ENCODE results near the gene CLEC6A. TPM values are rescaled to one million over a fixed set of nuclear protein-coding genes. Genes with fewer than 3 reads are reported as not detected.

Gene CLEC6A
- total RNA-seq, 1 donor from 2014 or later, result not detected

GRCh38 chr12:8446642-8447547 lies 8.9 kb upstream of the CLEC6A start:
- no peak for DNase-seq (ENCODE audit: extremely low spot score, unreplicated experiment)
- H3K9me3 Mint-ChIP-seq (ENCODE audit: unreplicated experiment), result no peaks in the 10 kb centered on the region
- H3K27me3 Mint-ChIP-seq (ENCODE audit: unreplicated experiment), result peaks cover 2% of the 10 kb centered on the region
- H3K27ac Mint-ChIP-seq (ENCODE audit: unreplicated experiment), result no peak overlapping the region
- no peak for TF ChIP-seq CTCF (IDR thresholded peaks at IDR 0.05)
- no peaks in the 10 kb centered on the region for H3K4me1 Mint-ChIP-seq (ENCODE audit: unreplicated experiment)
- H3K36me3 Mint-ChIP-seq (ENCODE audit: unreplicated experiment), result no peaks in the 10 kb centered on the region
- H3K4me3 Mint-ChIP-seq (ENCODE audit: unreplicated experiment), result no peak overlapping the region

DNA sequence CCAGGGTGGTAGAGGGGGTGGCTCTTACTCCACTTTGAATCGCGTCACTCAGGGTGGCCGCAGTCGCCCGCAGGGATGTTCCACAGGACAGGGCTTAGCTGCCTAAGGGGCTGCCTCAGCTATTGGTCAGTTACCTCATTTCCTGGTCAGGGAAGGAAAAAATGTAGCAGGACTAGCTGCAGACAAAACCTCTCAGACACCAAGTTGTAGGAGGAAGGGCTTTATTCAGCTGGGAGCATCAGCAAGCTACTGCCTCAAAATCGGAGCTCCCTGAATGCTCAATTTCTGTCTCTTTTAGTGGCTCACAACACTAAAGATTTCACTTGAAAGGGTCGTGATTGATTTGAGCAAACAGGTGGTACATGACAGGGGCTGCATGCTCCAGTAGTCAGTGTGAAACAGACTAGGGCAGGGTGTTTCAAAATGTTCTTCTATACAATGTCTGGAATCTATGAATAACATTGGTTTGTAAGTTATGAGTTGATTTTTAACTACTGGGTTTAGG lies 6.4 kb upstream of the CLEC6A start:
- H3K4me3 Mint-ChIP-seq (ENCODE audit: unreplicated experiment), result no peak overlapping the region
- TF ChIP-seq CTCF (IDR thresholded peaks at IDR 0.05), result no peak
- no peaks in the 10 kb centered on the region for H3K36me3 Mint-ChIP-seq (ENCODE audit: unreplicated experiment)
- no peaks in the 10 kb centered on the region for H3K4me1 Mint-ChIP-seq (ENCODE audit: unreplicated experiment)
- peaks cover 2% of the 10 kb centered on the region for H3K27me3 Mint-ChIP-seq (ENCODE audit: unreplicated experiment)
- no peak overlapping the region for H3K27ac Mint-ChIP-seq (ENCODE audit: unreplicated experiment)
- DNase-seq (ENCODE audit: extremely low spot score, unreplicated experiment), result no peak
- H3K9me3 Mint-ChIP-seq (ENCODE audit: unreplicated experiment), result no peaks in the 10 kb centered on the region

GRCh38 chr12:8452036-8452435 lies 3.7 kb upstream of the CLEC6A start:
- peaks cover 2% of the 10 kb centered on the region for H3K27me3 Mint-ChIP-seq (ENCODE audit: unreplicated experiment)
- no peaks in the 10 kb centered on the region for H3K9me3 Mint-ChIP-seq (ENCODE audit: unreplicated experiment)
- H3K4me1 Mint-ChIP-seq (ENCODE audit: unreplicated experiment), result no peaks in the 10 kb centered on the region
- no peak for DNase-seq (ENCODE audit: extremely low spot score, unreplicated experiment)
- no peaks in the 10 kb centered on the region for H3K36me3 Mint-ChIP-seq (ENCODE audit: unreplicated experiment)
- no peak for TF ChIP-seq CTCF (IDR thresholded peaks at IDR 0.05)
- no peak overlapping the region for H3K4me3 Mint-ChIP-seq (ENCODE audit: unreplicated experiment)
- no peak overlapping the region for H3K27ac Mint-ChIP-seq (ENCODE audit: unreplicated experiment)

GRCh38 chr12:8453021-8453513 lies 2.7 kb upstream of the CLEC6A start:
- no peaks in the 10 kb centered on the region for H3K4me1 Mint-ChIP-seq (ENCODE audit: unreplicated experiment)
- no peak for DNase-seq (ENCODE audit: extremely low spot score, unreplicated experiment)
- no peaks in the 10 kb centered on the region for H3K36me3 Mint-ChIP-seq (ENCODE audit: unreplicated experiment)
- peaks cover 2% of the 10 kb centered on the region for H3K27me3 Mint-ChIP-seq (ENCODE audit: unreplicated experiment)
- no peak for TF ChIP-seq CTCF (IDR thresholded peaks at IDR 0.05)
- no peak overlapping the region for H3K4me3 Mint-ChIP-seq (ENCODE audit: unreplicated experiment)
- no peak overlapping the region for H3K27ac Mint-ChIP-seq (ENCODE audit: unreplicated experiment)
- H3K9me3 Mint-ChIP-seq (ENCODE audit: unreplicated experiment), result no peaks in the 10 kb centered on the region

- TF ChIP-seq CTCF (IDR thresholded peaks at IDR 0.05), result no peak
- no peak overlapping the region for H3K27ac Mint-ChIP-seq (ENCODE audit: unreplicated experiment)
These were observed 2.0 kb upstream of the CLEC6A start for GRCh38 chr12:8453796-8454195.

More at GRCh38 chr12:8453796-8454195, 2.0 kb upstream of the CLEC6A start:
- H3K27me3 Mint-ChIP-seq (ENCODE audit: unreplicated experiment), result peaks cover 2% of the 10 kb centered on the region
- no peaks in the 10 kb centered on the region for H3K9me3 Mint-ChIP-seq (ENCODE audit: unreplicated experiment)
- no peaks in the 10 kb centered on the region for H3K36me3 Mint-ChIP-seq (ENCODE audit: unreplicated experiment)
- no peak for DNase-seq (ENCODE audit: extremely low spot score, unreplicated experiment)
- no peaks in the 10 kb centered on the region for H3K4me1 Mint-ChIP-seq (ENCODE audit: unreplicated experiment)
- no peak overlapping the region for H3K4me3 Mint-ChIP-seq (ENCODE audit: unreplicated experiment)

Measured in osteocyte (in vitro differentiated cells).